Ishikawa (cell line): ENCODE data around the gene SLC29A2.

ENCODE experiments used
- CEBPB ChIP-seq: IDR thresholded peaks from 2 replicates; pipeline ENCODE4 v1.6.1; 2012
- CREB1 ChIP-seq: IDR thresholded peaks from 2 replicates; pipeline ENCODE4 v1.6.1; 2012; ENCODE audit warnings: low read depth
- EGR1 ChIP-seq: IDR thresholded peaks from 2 replicates; pipeline ENCODE4 v1.6.1; 2012
- EP300 ChIP-seq: IDR thresholded peaks from 2 replicates; pipeline ENCODE4 v1.6.1; 2012; ENCODE audit warnings: borderline replicate concordance
- FOXM1 ChIP-seq: IDR thresholded peaks from 2 replicates; pipeline ENCODE4 v1.6.1; 2012; ENCODE audit warnings: low read depth, borderline replicate concordance
- MAX ChIP-seq: IDR thresholded peaks from 2 replicates; pipeline ENCODE4 v1.6.1; 2012
- NFIC ChIP-seq: IDR thresholded peaks from 2 replicates; pipeline ENCODE4 v1.6.1; 2012
- RAD21 ChIP-seq: IDR thresholded peaks from 2 replicates; pipeline ENCODE4 v1.6.1; 2012; ENCODE audit warnings: low read depth
- REST ChIP-seq: IDR thresholded peaks from 2 replicates; pipeline ENCODE4 v1.6.1; 2012; ENCODE audit warnings: low read depth, mild to moderate bottlenecking
- TAF1 ChIP-seq: IDR thresholded peaks from 2 replicates; pipeline ENCODE4 v1.6.1; 2012; ENCODE audit warnings: low read depth, mild to moderate bottlenecking
- TCF12 ChIP-seq: IDR thresholded peaks from 2 replicates; pipeline ENCODE4 v1.6.1; 2012; ENCODE audit warnings: low read depth
- TEAD4 ChIP-seq: IDR thresholded peaks from 2 replicates; pipeline ENCODE4 v1.6.1; 2012
- USF1 ChIP-seq: IDR thresholded peaks from 2 replicates; pipeline ENCODE4 v1.6.1; 2012
- YY1 ChIP-seq: IDR thresholded peaks from 2 replicates; pipeline ENCODE4 v1.6.1; 2012; ENCODE audit warnings: low read depth
- ZBTB7A ChIP-seq: IDR thresholded peaks from 2 replicates; pipeline ENCODE4 v1.6.1; 2012; ENCODE audit warnings: low read depth

The SLC29A2 gene

GRCh38 chr11:66368484-66368883, 3.1 kb downstream of the SLC29A2 start:
- TF ChIP-seq MAX: no peak
- TF ChIP-seq TAF1: no peak
- TF ChIP-seq FOXM1: no peak
- no peak for TF ChIP-seq CREB1
- no peak for TF ChIP-seq TCF12
- TF ChIP-seq CEBPB: no peak
- no peak for TF ChIP-seq USF1
- TF ChIP-seq EGR1: no peak
- no peak for TF ChIP-seq TEAD4

GRCh38 chr11:66367561-66368312, 3.8 kb downstream of the SLC29A2 start:
- TF ChIP-seq YY1 (no peak), EP300 (no peak), CEBPB (no peak), TEAD4 (no peak), ZBTB7A (no peak)

- TF ChIP-seq REST (no peak), MAX (no peak), NFIC (no peak), CREB1 (no peak), TCF12 (no peak), YY1 (no peak), CEBPB (no peak), ZBTB7A (no peak), RAD21 (no peak), TAF1 (no peak), FOXM1 (no peak), USF1 (no peak), EGR1 (no peak)
These were observed 4.6 kb downstream of the SLC29A2 start for GRCh38 chr11:66366844-66367477.

- no peak for TF ChIP-seq USF1
- no peak for TF ChIP-seq FOXM1
These were observed 5.6 kb downstream of the SLC29A2 start for GRCh38 chr11:66365711-66366619.

GRCh38 chr11:66365166-66365565, 6.4 kb downstream of the SLC29A2 start:
- TF ChIP-seq MAX: no peak
- no peak for TF ChIP-seq TEAD4
- TF ChIP-seq EP300: no peak
- no peak for TF ChIP-seq NFIC
- no peak for TF ChIP-seq ZBTB7A
- no peak for TF ChIP-seq RAD21

GRCh38 chr11:66363805-66364535, 7.6 kb downstream of the SLC29A2 start:
- no peak for TF ChIP-seq CREB1
- 0 out of 2 replicates have a peak, but pooled peaks have one; percentile 48 for TF ChIP-seq YY1
- TF ChIP-seq TEAD4: no peak
- peak; percentile 43; the same call in 1 of the 2 replicates for TF ChIP-seq RAD21

GRCh38 chr11:66363187-66363601, 8.4 kb downstream of the SLC29A2 start:
- TF ChIP-seq NFIC (no peak), TEAD4 (no peak), USF1 (no peak), ZBTB7A (no peak)
